Activated CD8-positive, alpha-beta T cell treated with anti-CD3 and anti-CD28 coated beads for 36 hours (primary cell): ENCODE measurements around the gene GABBR2. TPM values are rescaled to one million over a fixed set of nuclear protein-coding genes. Genes with fewer than 3 reads are reported as not detected.

Source experiments
- ATAC-seq: fragments of 200-7000 bp; cut with Tn5 transposase; one replicate; pipeline ENCODE4 v1.10.0; 2021; ENCODE audit warnings: mild to moderate bottlenecking, moderate library complexity
- CTCF ChIA-PET: fragments of 350-600 bp; sonication (Branson Sonifier 250); formaldehyde crosslinking; loops from one replicate; lab custom pipeline; 2021; ENCODE audit warnings: antibody characterized with exemption; lab: Charles Lee
- POLR2A ChIA-PET: fragments of 350-600 bp; sonication (Branson Sonifier 250); formaldehyde crosslinking; loops from one replicate; lab custom pipeline; 2021; ENCODE audit warnings: antibody characterized with exemption; lab: Charles Lee
- DNase-seq: peaks from one replicate; pipeline ENCODE4 v3.0.0-alpha.2; 2020
- H3K27ac Mint-ChIP-seq: one replicate; pipeline ENCODE4 v1.8.0; 2021; ENCODE audit warnings: mild to moderate bottlenecking, mixed read lengths
- H3K27me3 Mint-ChIP-seq: one replicate; pipeline ENCODE4 v1.8.0; 2021; ENCODE audit warnings: mixed read lengths
- H3K36me3 Mint-ChIP-seq: one replicate; pipeline ENCODE4 v1.8.0; 2021; ENCODE audit warnings: low read depth, mixed read lengths
- H3K4me1 Mint-ChIP-seq: one replicate; pipeline ENCODE4 v1.8.0; 2021; ENCODE audit warnings: low read depth, mixed read lengths
- H3K4me3 Mint-ChIP-seq: one replicate; pipeline ENCODE4 v1.8.0; 2021; ENCODE audit warnings: mild to moderate bottlenecking, moderate library complexity, mixed read lengths
- H3K9me3 Mint-ChIP-seq: one replicate; pipeline ENCODE4 v1.8.0; 2021; ENCODE audit warnings: mixed read lengths
- CTCF ChIP-seq: fragments of 200-600 bp; IDR thresholded peaks from one replicate; pipeline ENCODE4 v1.8.0; 2022; ENCODE audit warnings: antibody characterized with exemption, mild to moderate bottlenecking
- intact Hi-C: fragments of 100-400 bp; cut with micrococcal nuclease; formaldehyde crosslinking; loops from one replicate; pipeline ENCODE4 v1.10.0; 2022
- total RNA-seq, 2 experiments: library from RNA; stranded (reverse); gene quantifications; one replicate each; pipeline ENCODE4 v1.2.3, GENCODE V29; 2021

Gene GABBR2
- total RNA-seq, 2 experiments from 2014 or later: not detected

- no peak for TF ChIP-seq CTCF
- Mint-ChIP-seq H3K27me3 (peaks cover 13% of the 10 kb centered on the region), H3K4me3 (no peak overlapping the region), H3K36me3 (no peaks in the 10 kb centered on the region), H3K4me1 (no peaks in the 10 kb centered on the region), H3K27ac (no peak overlapping the region), H3K9me3 (no peaks in the 10 kb centered on the region)
- ATAC-seq (no peak), DNase-seq (no peak)
- intact Hi-C loops: no loop called here
- CTCF ChIA-PET: interaction anchor here (1.0 kb wide), 1 partner anchor 17 kb away, joined by 4 read pairs; no protein-coding TSS in a partner anchor
- POLR2A ChIA-PET: no interaction called here
These were observed 377.0 kb downstream of the GABBR2 start for GRCh38 chr9:98331536-98332259.

GRCh38 chr9:98330831-98331230 lies 377.9 kb downstream of the GABBR2 start:
- no peaks in the 10 kb centered on the region for H3K9me3 Mint-ChIP-seq
- ATAC-seq (no peak), DNase-seq (no peak)
- TF ChIP-seq CTCF: no peak
- H3K27ac Mint-ChIP-seq: no peak overlapping the region
- H3K27me3 Mint-ChIP-seq: peaks cover 10% of the 10 kb centered on the region
- POLR2A ChIA-PET: no interaction called here
- no peaks in the 10 kb centered on the region for H3K36me3 Mint-ChIP-seq
- CTCF ChIA-PET: interaction anchor here (1.0 kb wide), 1 partner anchor 16 kb away, joined by 4 read pairs; no protein-coding TSS in a partner anchor
- intact Hi-C loops: no loop called here
- no peak overlapping the region for H3K4me3 Mint-ChIP-seq
- H3K4me1 Mint-ChIP-seq: peaks cover 5% of the 10 kb centered on the region

GRCh38 chr9:98329904-98330303 lies 378.8 kb downstream of the GABBR2 start:
- ChIA-PET POLR2A (no interaction called here), CTCF (no interaction called here)
- Mint-ChIP-seq H3K27me3 (peaks cover 8% of the 10 kb centered on the region), H3K36me3 (no peaks in the 10 kb centered on the region), H3K9me3 (no peaks in the 10 kb centered on the region), H3K4me3 (no peak overlapping the region), H3K4me1 (peaks cover 5% of the 10 kb centered on the region), H3K27ac (no peak overlapping the region)
- DNase-seq (no peak), ATAC-seq (no peak)
- intact Hi-C loops: no loop called here
- TF ChIP-seq CTCF: no peak

- ATAC-seq (no peak), DNase-seq (no peak)
- Mint-ChIP-seq H3K27ac (no peak overlapping the region), H3K27me3 (peaks cover 8% of the 10 kb centered on the region), H3K9me3 (no peaks in the 10 kb centered on the region), H3K4me3 (no peak overlapping the region), H3K36me3 (no peaks in the 10 kb centered on the region), H3K4me1 (peaks cover 5% of the 10 kb centered on the region)
- TF ChIP-seq CTCF: no peak
- intact Hi-C loops: no loop called here
- ChIA-PET CTCF (no interaction called here), POLR2A (no interaction called here)
These were observed 379.5 kb downstream of the GABBR2 start for GRCh38 chr9:98329281-98329680.

GRCh38 chr9:98328770-98329169 lies 380.0 kb downstream of the GABBR2 start:
- ATAC-seq: no peak
- Mint-ChIP-seq H3K4me1 (peaks cover 5% of the 10 kb centered on the region), H3K27me3 (peaks cover 8% of the 10 kb centered on the region), H3K9me3 (no peaks in the 10 kb centered on the region), H3K36me3 (no peaks in the 10 kb centered on the region), H3K27ac (no peak overlapping the region), H3K4me3 (no peak overlapping the region)
- no peak for DNase-seq
- POLR2A ChIA-PET: no interaction called here
- CTCF ChIA-PET: no interaction called here
- intact Hi-C loops: no loop called here
- TF ChIP-seq CTCF: no peak
